Measurements from ENCODE around the gene BEND4.
A peak's percentile ranks its signal among the peaks of the same experiment; 100 is the strongest.

The BEND4 gene

GRCh38 chr4:42101446-42101975 is 50.9 kb downstream of the BEND4 start:
- no peak for DNase-seq

- peak; percentile 68 to 74 for DNase-seq
Measured at GRCh38 chr4:42088386-42088785, 64.1 kb downstream of the BEND4 start.

- DNase-seq = no peak
Measured at GRCh38 chr4:42083816-42084215, 68.6 kb downstream of the BEND4 start.

- DNase-seq = no peak
Measured at GRCh38 chr4:42080306-42080705, 72.1 kb downstream of the BEND4 start.

- DNase-seq = no peak
Measured at GRCh38 chr4:42078184-42078801, 74.2 kb downstream of the BEND4 start.

GRCh38 chr4:42074294-42074693 is 78.2 kb downstream of the BEND4 start:
- no peak for DNase-seq

GRCh38 chr4:42070463-42070862 is 82.0 kb downstream of the BEND4 start:
- DNase-seq = no peak

- DNase-seq = no peak
Measured at GRCh38 chr4:42067264-42067663, 85.2 kb downstream of the BEND4 start.

GRCh38 chr4:42066402-42066801 is 86.1 kb downstream of the BEND4 start:
- no peak for DNase-seq

All from Kasumi-1 (cell line).